A673 (cell line): ENCODE data around the gene TSSC4. TPM values are rescaled to one million over a fixed set of nuclear protein-coding genes. Genes with fewer than 3 reads are reported as not detected.

ENCODE experiments used
- BruUV-seq: library from RNA; stranded (reverse); fragments of 400-500 nt; replicated peaks from 2 replicates; lab custom pipeline; 2021; lab: Mats Ljungman, UMichigan
- CTCF ChIA-PET: fragments of 300-600 bp; sonication (Branson Sonifier 250); formaldehyde crosslinking; loops from one replicate; lab custom pipeline; 2022; ENCODE audit warnings: antibody characterized with exemption; lab: Charles Lee
- POLR2A ChIA-PET: fragments of 300-600 bp; sonication (Branson Sonifier 250); formaldehyde crosslinking; loops from one replicate; lab custom pipeline; 2022; ENCODE audit warnings: antibody characterized with exemption; ENCODE audit not compliant: low non-redundant PET; lab: Charles Lee
- DNase-seq: peaks from one replicate; pipeline ENCODE4 v3.0.0-alpha.2; 2015; ENCODE audit warnings: low spot score
- H3K27ac ChIP-seq: fragments of 200-600 bp; sonication (generic); 2 replicates; pipeline ENCODE4 v1.5.1; 2016; ENCODE audit warnings: mixed run types, low read depth, mild to moderate bottlenecking, mixed read lengths, antibody characterized with exemption, low read length; ENCODE audit not compliant: poor library complexity, severe bottlenecking
- H3K27me3 ChIP-seq: fragments of 200-600 bp; sonication (generic); replicated peaks from 2 replicates; pipeline ENCODE4 v1.6.1; 2017; ENCODE audit warnings: mixed run types, low read depth, mild to moderate bottlenecking, mixed read lengths, antibody characterized with exemption, low read length; ENCODE audit not compliant: insufficient read depth, poor library complexity
- H3K36me3 ChIP-seq: fragments of 200-600 bp; sonication (generic); 2 replicates; pipeline ENCODE4 v1.6.1; 2016; ENCODE audit warnings: mixed run types, mild to moderate bottlenecking, mixed read lengths, antibody characterized with exemption, low read length; ENCODE audit not compliant: insufficient read depth, poor library complexity, severe bottlenecking
- H3K4me1 ChIP-seq: fragments of 200-600 bp; sonication (generic); 2 replicates; pipeline ENCODE4 v1.6.1; 2017; ENCODE audit warnings: mixed run types, mild to moderate bottlenecking, mixed read lengths, antibody characterized with exemption, low read length; ENCODE audit not compliant: insufficient read depth, poor library complexity, severe bottlenecking
- H3K4me3 ChIP-seq: fragments of 200-600 bp; sonication (generic); 2 replicates; pipeline ENCODE4 v1.5.1; 2016; ENCODE audit warnings: low read depth, mixed run types, mild to moderate bottlenecking, mixed read lengths, low read length; ENCODE audit not compliant: poor library complexity, severe bottlenecking
- H3K9me3 ChIP-seq: fragments of 200-600 bp; sonication (generic); 2 replicates; pipeline ENCODE4 v1.6.1; 2016; ENCODE audit warnings: mixed run types, low read depth, mild to moderate bottlenecking, mixed read lengths, antibody characterized with exemption, low read length; ENCODE audit not compliant: poor library complexity, severe bottlenecking
- CTCF ChIP-seq: fragments of 300-800, 200-600 bp; sonication (generic); conservative IDR thresholded peaks from 2 replicates; pipeline ENCODE4 v1.5.1; 2017; ENCODE audit warnings: low read depth, mild to moderate bottlenecking, antibody characterized with exemption, low read length, moderate library complexity, mixed read lengths
- EZH2 ChIP-seq: fragments of 200-600 bp; sonication (generic); IDR thresholded peaks from 2 replicates; pipeline ENCODE4 v1.6.1; 2017; ENCODE audit warnings: borderline replicate concordance, low read depth, mild to moderate bottlenecking, mixed read lengths, antibody characterized with exemption, low read length; ENCODE audit not compliant: poor library complexity, severe bottlenecking
- intact Hi-C: fragments of 100-400 bp; cut with micrococcal nuclease; formaldehyde crosslinking; loops from one replicate; pipeline ENCODE4 v1.10.0; 2022; ENCODE audit not compliant: unreplicated experiment
- total RNA-seq: library from RNA; stranded (reverse); gene quantifications from 2 replicates; pipeline ENCODE4 v1.2.3, GENCODE V29; 2021

TSSC4 gene
- total RNA-seq, 1 experiment from 2014 or later = 46.8 TPM

- intact Hi-C loops = no loop called here
- no peaks in the 10 kb centered on the region for H3K4me1 ChIP-seq
- TF ChIP-seq EZH2 = no peak
- TF ChIP-seq CTCF = no peak
- no peaks in the 10 kb centered on the region for H3K36me3 ChIP-seq
- no peak overlapping the region for H3K27ac ChIP-seq
- no TSS peak for BruUV-seq
- CTCF ChIA-PET = no interaction called here
- H3K4me3 ChIP-seq = no peak overlapping the region
- POLR2A ChIA-PET = no interaction called here
- no peaks in the 10 kb centered on the region for H3K9me3 ChIP-seq
- no peaks in the 10 kb centered on the region for H3K27me3 ChIP-seq
- no peak for DNase-seq
Measured at GRCh38 chr11:2415171-2415570, 14.6 kb downstream of the TSSC4 start.

GRCh38 chr11:2415601-2416380, 15.2 kb downstream of the TSSC4 start:
- Histone ChIP-seq H3K4me1 (no peaks in the 10 kb centered on the region), H3K4me3 (no peak overlapping the region), H3K27ac (no peak overlapping the region), H3K27me3 (no peaks in the 10 kb centered on the region), H3K36me3 (no peaks in the 10 kb centered on the region), H3K9me3 (no peaks in the 10 kb centered on the region)
- ChIA-PET POLR2A (no interaction called here), CTCF (no interaction called here)
- no TSS peak for BruUV-seq
- no peak for DNase-seq
- intact Hi-C loops = no loop called here
- TF ChIP-seq CTCF = no peak
- TF ChIP-seq EZH2 = no peak

GRCh38 chr11:2416765-2417164, 16.2 kb downstream of the TSSC4 start:
- no peak for DNase-seq
- CTCF ChIA-PET = interaction anchor here (0.6 kb wide), 1 partner anchor 461 kb away, joined by 3 read pairs; no protein-coding TSS in a partner anchor
- H3K9me3 ChIP-seq = no peaks in the 10 kb centered on the region
- no TSS peak for BruUV-seq
- no peaks in the 10 kb centered on the region for H3K4me1 ChIP-seq
- POLR2A ChIA-PET = no interaction called here
- H3K36me3 ChIP-seq = no peaks in the 10 kb centered on the region
- TF ChIP-seq CTCF (no peak), EZH2 (no peak)
- no peak overlapping the region for H3K4me3 ChIP-seq
- no peak overlapping the region for H3K27ac ChIP-seq
- intact Hi-C loops = no loop called here
- no peaks in the 10 kb centered on the region for H3K27me3 ChIP-seq
